Activated CD4-positive, alpha-beta T cell treated with anti-CD3 and anti-CD28 coated beads, Interleukin-2, amount 50 U/mL, for 24 hours (primary cell): Measurements from ENCODE around the gene TRIM41.

ENCODE experiments used
- DNase-seq, 2 donors: peaks; one replicate each; pipeline ENCODE4 v3.0.0-alpha.2; 2020; ENCODE audit warnings: low read depth in 1 of 2, low spot score in 1 of 2

TRIM41 gene

GRCh38 chr5:181231432-181231831 lies 8.4 kb downstream of the TRIM41 start:
- DNase-seq, result no peak

- no peak for DNase-seq
Measured at GRCh38 chr5:181232593-181232992, 9.5 kb downstream of the TRIM41 start.

GRCh38 chr5:181233088-181233800 lies 10.2 kb downstream of the TRIM41 start:
- no peak for DNase-seq

- DNase-seq, result no peak
Measured at GRCh38 chr5:181233801-181234454, 10.8 kb downstream of the TRIM41 start.

GRCh38 chr5:181234455-181235306 lies 11.6 kb downstream of the TRIM41 start:
- no peak for DNase-seq

- DNase-seq, result no peak
Measured at GRCh38 chr5:181235323-181235688, 12.2 kb downstream of the TRIM41 start.

- DNase-seq, result no peak
Measured at GRCh38 chr5:181235689-181236366, 12.7 kb downstream of the TRIM41 start.

GRCh38 chr5:181236471-181236870 lies 13.4 kb downstream of the TRIM41 start:
- DNase-seq, result no peak

- DNase-seq, result no peak
Measured at GRCh38 chr5:181236954-181237641, 14.0 kb downstream of the TRIM41 start.

GRCh38 chr5:181237729-181238385 lies 14.8 kb downstream of the TRIM41 start:
- no peak for DNase-seq

GRCh38 chr5:181239062-181239663 lies 16.1 kb downstream of the TRIM41 start:
- DNase-seq, result no peak

- no peak for DNase-seq
Measured at GRCh38 chr5:181241393-181241975, 18.4 kb downstream of the TRIM41 start.

- DNase-seq, result no peak
Measured at GRCh38 chr5:181242031-181242451, 19.0 kb downstream of the TRIM41 start.

- DNase-seq, result no peak
Measured at GRCh38 chr5:181243018-181243563, 20.0 kb downstream of the TRIM41 start.

- DNase-seq, result peak; percentile 82 to 91
Measured at GRCh38 chr5:181243564-181244343, 20.7 kb downstream of the TRIM41 start, which contains the start of gene RACK1. TSS of gene RACK1 (minus strand) at chr5:181243906. CDS start at chr5:181243800, 106 bp downstream.

GRCh38 chr5:181245427-181246275 lies 22.6 kb downstream of the TRIM41 start:
- no peak for DNase-seq
